Left cardiac atrium (tissue), 4 donors: ENCODE results near the gene TMEM236. TPM values are rescaled to one million over a fixed set of nuclear protein-coding genes. Genes with fewer than 3 reads are reported as not detected.

Experiments
- ATAC-seq, 2 donors: fragments of 200-7000 bp; cut with Tn5 transposase; one replicate each; pipeline ENCODE4 v1.9.1; 2020; ENCODE audit warnings: mild to moderate bottlenecking in 2 of 2, moderate library complexity in 2 of 2
- DNase-seq: peaks from one replicate; pipeline ENCODE4 v3.0.0-alpha.2; 2020
- intact Hi-C, 2 donors: fragments of 100-400 bp; cut with DNase I; formaldehyde crosslinking; loops; one replicate each; pipeline versions ENCODE4 v1.14.1 to v1.15.1; 2022 to 2023
- total RNA-seq, 2 donors: library from RNA; stranded (reverse); fragmentation: NEBNext Ultra II Directional; extraction: Animal tissue kit (Norgen Biotek cat#: 25700); gene quantifications; one replicate each; pipeline ENCODE4 v1.2.1, GENCODE V29; 2021
- donor health status: DM: no; HTN: yes; CAD: no.
- donor health status: DM: no; HTN: yes; CAD: no; lungs with severe emphysema.
- donor health status: DM: yes; HTN: yes; CAD: no.
- donor health status: Dilated cardiomyopathy.

Gene TMEM236
- total RNA-seq, 2 donors from 2014 or later = 0.71 to 0.94 TPM

GRCh38 chr10:17808971-17809841 is 57.2 kb downstream of the TMEM236 start, which contains the start of gene MRC1:
Gene MRC1 (plus strand): TSS chr10:17809348. CDS start chr10:17809466, 118 bp downstream.
- ATAC-seq (peak; percentile 41 to 77), DNase-seq (peak; percentile 31)
- intact Hi-C loops = no loop called here

GRCh38 chr10:17811146-17811865 is 59.3 kb downstream of the TMEM236 start:
- DNase-seq = no peak
- ATAC-seq = no peak
- intact Hi-C loops = no loop called here

- intact Hi-C loops = no loop called here
- ATAC-seq (peak in 1 of 2 donors; percentile 44), DNase-seq (no peak)
Observed at GRCh38 chr10:17814973-17815372, 63.0 kb downstream of the TMEM236 start.

GRCh38 chr10:17816199-17816598 is 64.2 kb downstream of the TMEM236 start:
- ATAC-seq = peak; percentile 15 to 40
- intact Hi-C loops = no loop called here

GRCh38 chr10:17817316-17817715 is 65.3 kb downstream of the TMEM236 start:
- no peak for ATAC-seq

More at GRCh38 chr10:17816199-17816598, 64.2 kb downstream of the TMEM236 start:
- DNase-seq = no peak

GRCh38 chr10:17817790-17818189 is 65.8 kb downstream of the TMEM236 start:
- ATAC-seq = no peak
- intact Hi-C loops = no loop called here
- DNase-seq = no peak

More at GRCh38 chr10:17817316-17817715, 65.3 kb downstream of the TMEM236 start:
- DNase-seq = no peak
- intact Hi-C loops = no loop called here

- no peak for ATAC-seq
- no peak for DNase-seq
- intact Hi-C loops = no loop called here
Observed at GRCh38 chr10:17819836-17820235, 67.8 kb downstream of the TMEM236 start.

GRCh38 chr10:17820943-17821342 is 68.9 kb downstream of the TMEM236 start:
- ATAC-seq (no peak), DNase-seq (no peak)
- intact Hi-C loops = no loop called here

GRCh38 chr10:17821893-17822292 is 69.9 kb downstream of the TMEM236 start:
- ATAC-seq (no peak), DNase-seq (no peak)
- intact Hi-C loops = no loop called here

- intact Hi-C loops = no loop called here
- DNase-seq (no peak), ATAC-seq (no peak)
Observed at GRCh38 chr10:17831341-17831740, 79.3 kb downstream of the TMEM236 start.

GRCh38 chr10:17831896-17832295 is 79.9 kb downstream of the TMEM236 start:
- intact Hi-C loops = no loop called here
- no peak for DNase-seq
- no peak for ATAC-seq

- ATAC-seq = no peak
- intact Hi-C loops = no loop called here
- DNase-seq = no peak
Observed at GRCh38 chr10:17833656-17834055, 81.7 kb downstream of the TMEM236 start.

- no peak for DNase-seq
- peak in 1 of 2 donors; percentile 36 for ATAC-seq
- intact Hi-C loops = no loop called here
Observed at GRCh38 chr10:17835688-17836087, 83.7 kb downstream of the TMEM236 start.

- intact Hi-C loops = no loop called here
- ATAC-seq = peak; percentile 63 to 85
Observed at GRCh38 chr10:17836942-17837341, 84.9 kb downstream of the TMEM236 start.

GRCh38 chr10:17838080-17838648 is 86.2 kb downstream of the TMEM236 start:
- DNase-seq = no peak
- peak in 1 of 2 donors; percentile 37 for ATAC-seq
- intact Hi-C loops = no loop called here

More at GRCh38 chr10:17836942-17837341, 84.9 kb downstream of the TMEM236 start:
- DNase-seq = peak; percentile 63

GRCh38 chr10:17841050-17841449 is 89.0 kb downstream of the TMEM236 start:
- DNase-seq (no peak), ATAC-seq (no peak)
- intact Hi-C loops = loop anchor here in 1 of 2 donors (10.0 kb wide), 1 partner anchor 304 kb away; the partner anchor contains the start of gene CACNB2

GRCh38 chr10:17842641-17843040 is 90.6 kb downstream of the TMEM236 start:
- DNase-seq = no peak
- ATAC-seq = no peak
- intact Hi-C loops = loop anchor here in 1 of 2 donors (10.0 kb wide), 1 partner anchor 302 kb away; the partner anchor contains the start of gene CACNB2

GRCh38 chr10:17847585-17848296 is 95.7 kb downstream of the TMEM236 start:
- intact Hi-C loops = loop anchor here in 1 of 2 donors (2.0 to 10.0 kb wide), 3 partner anchors 297 to 385 kb away; partner anchors contain the start of gene CACNB2
- DNase-seq (no peak), ATAC-seq (no peak)

- DNase-seq = no peak
- intact Hi-C loops = loop anchor here in 1 of 2 donors (2.0 to 10.0 kb wide), 3 partner anchors 296 to 384 kb away; partner anchors contain the start of gene CACNB2
- no peak for ATAC-seq
Observed at GRCh38 chr10:17848646-17849045, 96.6 kb downstream of the TMEM236 start.
